H1 (cell line): Measurements from ENCODE around the gene WDR38. TPM values are rescaled to one million over a fixed set of nuclear protein-coding genes. Genes with fewer than 3 reads are reported as not detected.

Experiments used
- CTCF ChIA-PET: fragments of 300-600 bp; sonication (Branson Sonifier 250); formaldehyde crosslinking; loops from one replicate; lab custom pipeline; 2021; ENCODE audit not compliant: partially characterized antibody; lab: Charles Lee
- POLR2A ChIA-PET: fragments of 300-600 bp; sonication (Branson Sonifier 250); formaldehyde crosslinking; loops from one replicate; lab custom pipeline; 2021; ENCODE audit warnings: inconsistent platforms; ENCODE audit not compliant: partially characterized antibody; lab: Charles Lee
- DNase-seq, 2 experiments: peaks; one replicate each; pipeline versions ENCODE4 v3.0.0 to v3.0.0-alpha.2; 2010 to 2022; ENCODE audit warnings: low spot score in 2 of 2, low read depth in 1 of 2, mixed read lengths in 1 of 2
- FAIRE-seq: peaks from 2 replicates; lab custom pipeline; 2011; peaks lifted over from hg19 to GRCh38; lab: Jason Lieb, UNC
- H2AFZ ChIP-seq: 2 replicates; pipeline ENCODE4 v1.8.1; 2012; ENCODE audit warnings: low read length, inconsistent platforms
- H2AK5ac ChIP-seq: 2 replicates; pipeline ENCODE4 v1.6.1; 2013; ENCODE audit warnings: low read depth, low read length
- H2BK120ac ChIP-seq: replicated peaks from 2 replicates; pipeline ENCODE3; 2013; ENCODE audit warnings: low read depth, low read length, inconsistent platforms
- H2BK12ac ChIP-seq: 2 replicates; pipeline ENCODE4 v1.6.1; 2013; ENCODE audit warnings: low read depth, low read length
- H2BK15ac ChIP-seq: 2 replicates; pipeline ENCODE4 v1.6.1; 2013; ENCODE audit warnings: low read length
- H2BK20ac ChIP-seq: 2 replicates; pipeline ENCODE4 v1.6.1; 2013; ENCODE audit warnings: low read length
- H2BK5ac ChIP-seq: 2 replicates; pipeline ENCODE4 v1.6.1; 2013; ENCODE audit warnings: low read depth, low read length
- H3K14ac ChIP-seq: 2 replicates; pipeline ENCODE4 v1.6.1; 2013; ENCODE audit warnings: inconsistent platforms; ENCODE audit not compliant: insufficient read length
- H3K18ac ChIP-seq: 2 replicates; pipeline ENCODE4 v1.6.1; 2013; ENCODE audit warnings: low read length; ENCODE audit errors: extremely low read depth
- H3K23ac ChIP-seq: 2 replicates; pipeline ENCODE4 v1.6.1; 2013; ENCODE audit warnings: inconsistent platforms; ENCODE audit not compliant: insufficient read length
- H3K23me2 ChIP-seq: 2 replicates; pipeline ENCODE4 v1.6.1; 2013; ENCODE audit warnings: low read depth, low read length
- H3K27ac ChIP-seq: 2 replicates; pipeline ENCODE4 v1.6.1; 2011; ENCODE audit warnings: low read depth, low read length, inconsistent platforms
- H3K27me3 ChIP-seq, 4 experiments: replicated peaks in 1 of 4; 1 replicate in 1 of 4; 2 replicates in 3 of 4; pipeline versions ENCODE4 v1.6.1 to v1.8.1; 2011 to 2013; ENCODE audit warnings: low read length in 3 of 4, mild to moderate bottlenecking in 3 of 4, inconsistent platforms in 2 of 4, mixed read lengths in 2 of 4, moderate library complexity in 1 of 4; ENCODE audit not compliant: control insufficient read depth in 3 of 4, insufficient read depth in 3 of 4; ENCODE audit errors: extremely low read depth in 1 of 4
- H3K36me3 ChIP-seq, 4 experiments: 2 replicates each; pipeline versions ENCODE4 v1.6.1 to v1.8.1; 2011 to 2013; ENCODE audit warnings: mild to moderate bottlenecking in 4 of 4, low read length in 3 of 4, moderate library complexity in 2 of 4, control low read depth in 1 of 4, inconsistent platforms in 1 of 4; ENCODE audit not compliant: insufficient read depth in 4 of 4, control insufficient read depth in 2 of 4
- H3K4ac ChIP-seq: replicated peaks from 2 replicates; pipeline ENCODE3; 2013; ENCODE audit warnings: low read length, low read depth, mixed read lengths, inconsistent platforms; ENCODE audit not compliant: insufficient read length
- H3K4me1 ChIP-seq, 4 experiments: replicated peaks in 1 of 4; 1 replicate in 1 of 4; 2 replicates in 3 of 4; pipeline versions ENCODE4 v1.6.1 to v1.8.1; 2011 to 2013; ENCODE audit warnings: low read length in 3 of 4, inconsistent platforms in 2 of 4, mixed read lengths in 1 of 4; ENCODE audit not compliant: insufficient read depth in 4 of 4, control insufficient read depth in 3 of 4
- H3K4me2 ChIP-seq, 2 experiments: 2 replicates each; pipeline versions ENCODE4 v1.6.1 to v1.8.1; 2011 to 2013; ENCODE audit warnings: low read depth in 2 of 2, low read length in 2 of 2, control low read depth in 1 of 2, inconsistent platforms in 1 of 2, mild to moderate bottlenecking in 1 of 2; ENCODE audit not compliant: insufficient read depth in 1 of 2
- H3K4me3 ChIP-seq, 4 experiments: fragments of 200-600, 300-600 bp in 1 of 4; sonication (generic), shearing (Covaris generic), sonication (Bioruptor Twin) in 1 of 4; 2 replicates each; pipeline versions ENCODE4 v1.5.1 to v1.8.1; 2011 to 2016; ENCODE audit warnings: low read length in 4 of 4, low read depth in 3 of 4, control low read depth in 2 of 4, inconsistent platforms in 2 of 4, mild to moderate bottlenecking in 2 of 4, mixed read lengths in 1 of 4, moderate library complexity in 1 of 4; ENCODE audit not compliant: insufficient read depth in 2 of 4; ENCODE audit errors: extremely low read depth in 1 of 4
- H3K56ac ChIP-seq: replicated peaks from 2 replicates; pipeline ENCODE3; 2013; ENCODE audit warnings: low read depth, mild to moderate bottlenecking, mixed read lengths, low read length, inconsistent platforms; ENCODE audit not compliant: insufficient read length
- H3K79me1 ChIP-seq: 2 replicates; pipeline ENCODE4 v1.6.1; 2013; ENCODE audit warnings: low read depth, low read length, control low read depth
- H3K79me2 ChIP-seq, 2 experiments: 2 replicates each; pipeline versions ENCODE4 v1.6.1 to v1.8.1; 2012 to 2013; ENCODE audit warnings: low read length in 2 of 2, mild to moderate bottlenecking in 2 of 2, inconsistent platforms in 1 of 2; ENCODE audit not compliant: insufficient read depth in 2 of 2, control insufficient read depth in 1 of 2
- H3K9ac ChIP-seq, 4 experiments: replicated peaks in 1 of 4; 1 replicate in 1 of 4; 2 replicates in 3 of 4; pipeline versions ENCODE4 v1.6.1 to v1.8.1; 2011 to 2013; ENCODE audit warnings: low read depth in 3 of 4, low read length in 3 of 4, control low read depth in 2 of 4, mild to moderate bottlenecking in 2 of 4, moderate library complexity in 2 of 4, inconsistent platforms in 1 of 4; ENCODE audit errors: extremely low read depth in 1 of 4
- H3K9me3 ChIP-seq, 2 experiments: 2 replicates each; pipeline versions ENCODE4 v1.6.1 to v1.8.1; 2012 to 2013; ENCODE audit warnings: mild to moderate bottlenecking in 2 of 2, moderate library complexity in 2 of 2, control low read depth in 1 of 2, inconsistent platforms in 1 of 2, low read depth in 1 of 2, low read length in 1 of 2, mixed read lengths in 1 of 2; ENCODE audit not compliant: insufficient read depth in 2 of 2
- H4K20me1 ChIP-seq, 2 experiments: replicated peaks in 1 of 2; 2 replicates each; pipeline versions ENCODE3 to v1.8.1; 2011 to 2013; ENCODE audit warnings: inconsistent platforms in 2 of 2, low read length in 2 of 2, mild to moderate bottlenecking in 1 of 2; ENCODE audit not compliant: insufficient read depth in 2 of 2, control insufficient read depth in 1 of 2
- H4K5ac ChIP-seq: 2 replicates; pipeline ENCODE4 v1.6.1; 2013; ENCODE audit warnings: low read length, low read depth, mixed read lengths, inconsistent platforms; ENCODE audit not compliant: insufficient read length
- H4K8ac ChIP-seq: 2 replicates; pipeline ENCODE4 v1.8.0; 2013; ENCODE audit warnings: mild to moderate bottlenecking, moderate library complexity, low read length, inconsistent platforms; ENCODE audit not compliant: insufficient read depth; ENCODE audit errors: extremely low read depth
- H4K91ac ChIP-seq: replicated peaks from 2 replicates; pipeline ENCODE3; 2013; ENCODE audit warnings: low read length, mixed read lengths, inconsistent platforms; ENCODE audit not compliant: insufficient read length
- BCL11A ChIP-seq, 2 experiments: IDR thresholded peaks; one replicate each; pipeline ENCODE4 v1.6.1; 2011; ENCODE audit warnings: low read depth in 2 of 2, low read length in 2 of 2, mild to moderate bottlenecking in 2 of 2
- TEAD4 ChIP-seq: IDR thresholded peaks from 2 replicates; pipeline ENCODE4 v1.6.1; 2012; ENCODE audit warnings: low read depth, low read length, inconsistent platforms, mixed read lengths
- WGBS, 2 experiments: shearing (Covaris generic) in 1 of 2; methylation state at CpG; one replicate each; pipeline versions ENCODE4 v1.1.6 to v1.1.7; 2013 to 2015; ENCODE audit warnings: low lambda C conversion rate in 2 of 2, mixed read lengths in 2 of 2, inconsistent platforms in 1 of 2, low coverage in 1 of 2, missing lambda C conversion rate in 1 of 2; ENCODE audit not compliant: insufficient replicate concordance in 2 of 2, insufficient coverage in 1 of 2, insufficient read length in 1 of 2; ENCODE audit errors: extremely low coverage in 1 of 2, missing lambda C conversion rate in 1 of 2; 5-methylcytosine and 5-hydroxymethylcytosine counted together
- polyA plus RNA-seq, 7 experiments: library from polyadenylated mRNA; depleted of rRNA in 3 of 7; stranded (reverse) in 5 of 7; unstranded in 2 of 7; fragments of >200 nt in 5 of 7; fragments of 200-250 nt in 2 of 7; gene quantifications; 1 replicate in 5 of 7; 2 replicates in 1 of 7; 4 replicates in 1 of 7; pipeline versions ENCODE4 v1.2.1 to v1.2.3, GENCODE V29; 2011 to 2013; ENCODE audit warnings: missing spikeins in 2 of 7, mixed read lengths in 2 of 7
- total RNA-seq: library from RNA; stranded (reverse); fragmentation: NEBNext Ultra II Directional; extraction: Animal tissue kit (Norgen Biotek cat#: 25700); gene quantifications from 2 replicates; pipeline ENCODE4 v1.2.1, GENCODE V29; 2021

Gene WDR38
- total and polyA plus RNA-seq, 2 of the 8 experiments (the other 6 are each of a cell fraction or from before 2014, with no cell fraction given), result not detected

DNA sequence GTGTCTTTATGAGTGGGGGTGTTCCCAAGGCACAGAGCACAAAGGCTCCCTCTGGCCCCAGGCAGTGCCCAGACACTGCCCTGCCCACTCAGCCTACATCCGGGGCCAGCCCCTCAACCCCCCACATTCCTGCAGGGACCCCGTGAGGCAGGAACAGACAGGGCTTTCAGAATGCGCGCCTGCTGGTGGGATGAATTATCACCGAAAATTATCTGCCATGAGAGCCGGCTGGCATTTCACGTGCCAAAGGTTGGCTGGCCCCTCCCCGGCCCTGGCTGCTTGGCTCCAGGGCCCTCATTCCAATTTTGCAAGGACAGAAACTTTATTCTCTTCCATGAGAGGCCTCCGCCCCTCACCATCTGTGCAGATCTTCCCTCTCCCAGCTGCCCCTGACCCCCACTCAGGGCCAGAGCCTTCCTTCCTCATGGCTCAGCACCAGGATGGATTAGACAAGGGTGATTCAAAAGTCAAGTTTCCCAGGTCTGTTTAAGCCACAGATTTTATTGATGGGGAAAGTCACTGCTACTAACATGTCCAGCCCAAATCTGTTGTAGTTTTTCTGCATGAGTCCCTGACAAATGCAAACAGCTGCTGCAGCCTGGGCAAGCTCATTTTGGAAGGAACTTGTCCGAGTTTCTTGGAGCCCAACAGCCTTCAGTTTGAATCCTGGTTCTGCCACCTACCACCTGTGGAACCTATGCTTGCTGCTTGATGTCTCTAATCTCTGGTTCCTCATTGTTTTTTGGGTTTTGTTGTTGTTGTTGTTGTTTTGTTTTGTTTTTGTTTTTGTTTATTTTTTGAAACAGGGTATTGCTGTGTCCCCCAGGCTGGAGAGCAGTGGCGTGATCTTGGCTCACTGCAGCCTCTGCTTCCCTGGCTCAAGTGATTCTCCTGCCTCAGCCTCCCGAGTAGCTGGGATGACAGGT, 32.3 kb upstream of the WDR38 start:
- Histone ChIP-seq H2BK20ac (no peak overlapping the region), H4K8ac (no peak overlapping the region), H2BK15ac (no peak overlapping the region), H2BK12ac (no peak overlapping the region), H2AFZ (no peak overlapping the region), H3K23ac (no peak overlapping the region), H2BK120ac (no peak overlapping the region), H3K4me2 (no peak overlapping the region), H4K5ac (no peak overlapping the region), H3K14ac (no peak overlapping the region), H3K23me2 (no peaks in the 10 kb centered on the region), H4K20me1 (no peaks in the 10 kb centered on the region), H3K27me3 (no peaks in the 10 kb centered on the region), H2AK5ac (no peak overlapping the region), H3K27ac (no peak overlapping the region), H4K91ac (no peak overlapping the region), H3K18ac (no peak overlapping the region), H3K4me1 (peaks cover 0 to 3% (median 1%) of the 10 kb centered on the region in 4 experiments; a peak in 5 of 7 replicates), H3K4ac (no peak overlapping the region), H3K9ac (no peak overlapping the region), H3K79me2 (no peaks in the 10 kb centered on the region), H3K56ac (no peak overlapping the region), H2BK5ac (no peak overlapping the region), H3K79me1 (no peaks in the 10 kb centered on the region), H3K36me3 (no peaks in the 10 kb centered on the region), H3K9me3 (no peaks in the 10 kb centered on the region), H3K4me3 (no peak overlapping the region)
- FAIRE-seq, result no peak
- POLR2A ChIA-PET, result interaction anchor here (0.6 to 1.2 kb wide), 7 partner anchors 12 to 50 kb away, joined by 3 to 4 read pairs (median 3); partner anchors contain the start of gene NR6A1
- CTCF ChIA-PET, result interaction anchor here (0.7 to 65.2 kb wide), 4 partner anchors 25 to 43 kb away, joined by 3 to 1529 read pairs (median 14); partner anchors contain the start of genes ARPC5L, RPL35 and WDR38
- TF ChIP-seq BCL11A (IDR thresholded peaks at IDR 0.05; ENCODE audit: low read depth in 2 of 2, low read length in 2 of 2), result no peak
- peak; percentile 63; the same call in 1 of the 2 replicates for TF ChIP-seq TEAD4
- 86% methylated on average over 12 of the region's 12 CpGs; no CpG with 5 or more reads in 1 of the 2 experiments for WGBS, 2 experiments
- no peak for DNase-seq
